AG04449 (cell line): ENCODE measurements around the gene SYT12.
"Not testable (repeated sequence)": the region's sequence is repeated elsewhere in the genome, so short reads cannot be mapped to it uniquely, and the experiment has no call there.

Source experiments
- CTCF ChIA-PET: fragments of 350-600 bp; formaldehyde crosslinking; extraction: SDS; loops from one replicate; lab custom pipeline; 2021; ENCODE audit warnings: antibody characterized with exemption; lab: Yijun Ruan, JAX
- POLR2A ChIA-PET: fragments of 400-600, 350-600 bp; formaldehyde crosslinking; extraction: SDS; loops from one replicate; lab custom pipeline; 2020; ENCODE audit warnings: antibody characterized with exemption, inconsistent platforms; lab: Yijun Ruan, JAX
- DNase-seq: peaks from one replicate; pipeline ENCODE4 v3.0.0-alpha.2; 2010; ENCODE audit warnings: low read depth, low spot score
- H3K4me3 ChIP-seq: 2 replicates; pipeline ENCODE4 v1.5.1; 2011; ENCODE audit warnings: low read depth, mild to moderate bottlenecking, control low read depth, low read length
- TF ChIP-seq, protein P1 (sequence below): IDR thresholded peaks from one replicate; pipeline ENCODE4 v1.5.1; 2011; ENCODE audit warnings: mild to moderate bottlenecking, moderate library complexity, low read length, control low read depth, inconsistent platforms; ENCODE audit not compliant: insufficient read depth; ENCODE audit errors: missing control alignments

Gene SYT12

DNA sequence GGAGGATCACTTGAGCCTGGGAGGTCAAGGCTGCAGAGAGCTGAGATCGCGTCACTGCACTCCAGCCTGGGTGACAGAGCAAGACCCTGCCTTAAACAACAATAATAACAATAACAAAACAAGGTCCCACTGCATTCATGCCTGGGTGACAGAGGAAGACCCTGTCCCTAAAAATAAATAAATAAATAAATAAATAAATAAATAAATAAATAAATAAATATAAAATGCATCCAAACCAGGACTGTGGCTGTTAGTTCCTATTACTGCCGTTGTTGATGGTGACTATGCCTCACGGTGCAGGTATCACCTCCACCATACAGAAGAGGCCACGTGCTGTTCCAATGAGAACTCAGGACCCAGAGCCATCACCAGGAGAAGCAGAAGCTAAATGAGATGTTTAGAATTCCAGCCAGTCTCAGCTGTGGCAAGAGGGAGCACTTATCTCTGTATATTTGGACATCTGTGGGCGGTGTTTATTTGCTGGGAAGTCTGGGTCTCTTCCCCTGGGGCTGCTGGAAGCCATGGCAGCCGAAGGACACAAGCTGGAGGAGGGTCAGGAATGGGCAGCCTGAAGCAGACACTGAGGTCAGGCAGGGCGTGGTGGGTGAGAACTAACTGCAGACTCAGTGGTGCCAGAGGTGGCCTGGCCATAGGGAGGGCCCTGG lies 26.2 kb upstream of the SYT12 start:
- ChIA-PET POLR2A (no interaction called here), CTCF (interaction anchor here (1.1 to 2.8 kb wide), 6 partner anchors 10 to 61 kb away, joined by 3 to 13 read pairs (median 3); no protein-coding TSS in a partner anchor)
- DNase-seq: peak; percentile 38
- TF ChIP-seq, protein P1, sequence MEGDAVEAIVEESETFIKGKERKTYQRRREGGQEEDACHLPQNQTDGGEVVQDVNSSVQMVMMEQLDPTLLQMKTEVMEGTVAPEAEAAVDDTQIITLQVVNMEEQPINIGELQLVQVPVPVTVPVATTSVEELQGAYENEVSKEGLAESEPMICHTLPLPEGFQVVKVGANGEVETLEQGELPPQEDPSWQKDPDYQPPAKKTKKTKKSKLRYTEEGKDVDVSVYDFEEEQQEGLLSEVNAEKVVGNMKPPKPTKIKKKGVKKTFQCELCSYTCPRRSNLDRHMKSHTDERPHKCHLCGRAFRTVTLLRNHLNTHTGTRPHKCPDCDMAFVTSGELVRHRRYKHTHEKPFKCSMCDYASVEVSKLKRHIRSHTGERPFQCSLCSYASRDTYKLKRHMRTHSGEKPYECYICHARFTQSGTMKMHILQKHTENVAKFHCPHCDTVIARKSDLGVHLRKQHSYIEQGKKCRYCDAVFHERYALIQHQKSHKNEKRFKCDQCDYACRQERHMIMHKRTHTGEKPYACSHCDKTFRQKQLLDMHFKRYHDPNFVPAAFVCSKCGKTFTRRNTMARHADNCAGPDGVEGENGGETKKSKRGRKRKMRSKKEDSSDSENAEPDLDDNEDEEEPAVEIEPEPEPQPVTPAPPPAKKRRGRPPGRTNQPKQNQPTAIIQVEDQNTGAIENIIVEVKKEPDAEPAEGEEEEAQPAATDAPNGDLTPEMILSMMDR: no peak
- no peak overlapping the region for H3K4me3 ChIP-seq

DNA sequence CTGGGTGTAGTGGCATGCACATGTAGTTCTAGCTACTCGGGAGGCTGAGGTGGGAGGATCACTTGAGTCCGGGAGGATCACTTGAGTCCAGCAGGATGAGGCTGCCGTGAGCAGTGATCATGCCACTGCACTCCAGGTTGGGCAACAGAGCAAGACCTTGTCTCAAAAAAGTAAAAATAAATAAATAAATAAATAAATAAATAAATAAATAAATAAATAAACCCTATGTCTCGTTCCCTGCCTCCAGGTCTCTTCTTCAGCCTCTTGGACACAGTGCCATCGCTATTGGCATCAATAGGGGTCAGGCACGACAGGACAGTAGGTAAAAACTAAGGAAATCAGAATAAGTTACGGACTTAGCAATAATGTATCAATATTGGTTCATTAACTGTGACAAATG lies 23.4 kb upstream of the SYT12 start:
- CTCF ChIA-PET: no interaction called here
- TF ChIP-seq, protein P1: no peak

DNA sequence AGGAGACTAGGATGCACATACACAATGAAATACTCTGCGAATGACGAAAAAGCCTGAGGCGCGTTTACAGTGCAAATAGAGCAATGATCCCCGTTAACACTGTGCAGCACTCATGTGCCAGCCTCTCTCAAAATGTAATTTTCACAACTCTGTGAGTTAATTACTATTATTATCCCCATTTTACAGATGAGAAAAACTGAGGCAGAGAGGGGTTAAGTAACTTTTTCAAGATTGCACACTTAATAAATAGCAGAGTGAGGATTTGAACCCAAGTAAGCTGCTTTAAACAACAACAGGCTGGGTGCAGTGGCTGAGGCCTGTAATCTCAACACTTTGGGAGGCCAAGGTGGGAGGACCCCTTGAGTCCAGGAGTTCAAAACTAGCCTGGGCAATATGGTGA lies 21.6 kb upstream of the SYT12 start:
- no peak overlapping the region for H3K4me3 ChIP-seq
- TF ChIP-seq, protein P1: no peak
- CTCF ChIA-PET: no interaction called here

More for the DNA sequence above, 23.4 kb upstream of the SYT12 start:
- POLR2A ChIA-PET: no interaction called here
- no peak for DNase-seq
- no peak overlapping the region for H3K4me3 ChIP-seq

DNA sequence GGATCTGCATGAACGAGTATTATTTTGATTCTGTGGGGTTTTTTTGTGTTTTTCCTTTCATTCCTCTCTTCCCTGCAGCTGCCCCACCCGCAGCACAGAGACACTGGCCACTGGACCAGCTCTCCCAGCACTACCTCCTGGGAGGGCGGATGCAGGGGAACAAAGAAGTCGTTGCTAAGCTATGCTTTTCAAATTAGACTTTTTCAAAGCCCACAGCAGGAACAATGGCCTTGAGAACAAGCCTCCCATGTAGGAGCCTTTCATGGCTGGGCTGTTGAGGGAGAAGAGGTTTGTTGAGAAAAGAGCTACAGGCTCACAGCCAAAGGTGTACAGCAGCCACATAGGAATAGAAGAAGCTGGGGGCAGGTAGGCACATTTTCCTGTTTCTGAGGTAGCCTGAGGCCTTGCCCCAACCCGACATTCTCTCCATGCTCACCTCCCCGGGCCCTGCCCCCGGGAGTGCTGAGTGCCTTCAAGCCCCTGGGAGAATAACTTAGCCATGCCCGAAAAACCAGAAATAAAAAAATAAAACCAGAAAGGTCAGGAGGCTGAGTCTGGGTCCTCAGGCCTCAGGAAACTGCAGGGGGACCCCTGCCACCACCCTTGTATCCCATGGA lies 20.5 kb upstream of the SYT12 start:
- ChIA-PET POLR2A (interaction anchor here (0.7 kb wide), 1 partner anchor 11 kb away, joined by 3 read pairs; no protein-coding TSS in a partner anchor), CTCF (no interaction called here)
- no peak overlapping the region for H3K4me3 ChIP-seq
- no peak for DNase-seq
- TF ChIP-seq, protein P1: no peak

More for the DNA sequence above, 21.6 kb upstream of the SYT12 start:
- no peak for DNase-seq
- POLR2A ChIA-PET: no interaction called here

DNA sequence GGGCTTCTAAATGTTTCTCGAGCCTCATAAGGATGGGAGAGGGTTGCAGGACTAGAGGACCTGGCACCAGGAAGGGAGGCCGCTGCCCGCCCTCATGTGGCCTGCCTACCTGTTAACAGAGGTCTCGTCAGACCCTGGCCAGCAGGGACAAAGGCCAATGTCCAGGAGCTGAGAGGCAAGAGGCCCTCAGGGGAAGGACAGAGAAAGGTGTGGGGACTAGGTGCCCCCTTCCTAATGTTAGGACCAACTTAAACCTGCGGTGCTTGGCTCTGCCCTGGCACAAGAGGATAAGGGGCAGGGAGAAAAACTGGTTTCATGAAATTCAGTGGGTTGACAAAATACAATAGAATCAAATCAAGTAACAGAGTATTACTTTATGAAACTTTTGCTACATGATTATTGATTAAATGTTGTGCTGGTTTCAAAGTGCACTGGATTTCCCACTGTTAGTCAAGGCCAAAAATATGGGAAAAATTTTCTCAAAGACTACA lies 20.0 kb upstream of the SYT12 start:
- TF ChIP-seq, protein P1: no peak
- POLR2A ChIA-PET: interaction anchor here (0.6 kb wide), 1 partner anchor 50 kb away, joined by 3 read pairs; no protein-coding TSS in a partner anchor
- no peak for DNase-seq
- no peak overlapping the region for H3K4me3 ChIP-seq
- CTCF ChIA-PET: no interaction called here

DNA sequence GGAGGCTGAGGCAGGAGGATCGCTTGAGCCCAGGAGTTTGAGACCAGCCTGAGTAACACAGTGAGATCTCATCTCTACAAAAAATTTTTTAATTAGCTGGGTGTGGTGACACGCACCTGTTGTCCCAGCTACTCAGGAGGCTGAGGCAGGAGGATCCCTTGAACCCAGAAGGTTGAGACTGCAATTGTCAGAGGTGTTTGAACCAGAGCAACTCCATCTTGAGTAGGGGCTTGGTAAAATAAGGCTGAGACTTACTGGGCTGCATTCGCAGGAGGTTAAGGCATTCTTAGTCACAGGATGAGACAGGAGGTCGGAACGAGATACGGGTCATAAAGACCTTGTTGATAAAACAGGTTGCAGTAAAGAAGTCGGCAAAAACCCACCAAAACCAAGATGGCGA lies 17.7 kb upstream of the SYT12 start:
- DNase-seq, CTCF ChIA-PET, H3K4me3 ChIP-seq, POLR2A ChIA-PET: not testable (repeated sequence)
